Right lobe of liver (tissue), 6 donors: ENCODE measurements around the gene SPRED1. TPM values are rescaled to one million over a fixed set of nuclear protein-coding genes. Genes with fewer than 3 reads are reported as not detected.

Experiments used
- ATAC-seq, 4 donors: fragments of 200-7000 bp; cut with Tn5 transposase; one replicate each; pipeline ENCODE4 v1.9.1; 2020; ENCODE audit warnings: mild to moderate bottlenecking in 4 of 4, moderate library complexity in 4 of 4
- DNase-seq, 3 donors: peaks; one replicate each; pipeline ENCODE4 v3.0.0-alpha.2; 2020
- H3K27ac ChIP-seq, 3 donors: fragments of 200-600 bp; one replicate each; pipeline ENCODE4 v1.8.0; 2022
- H3K27me3 ChIP-seq, 2 donors: fragments of 200-600 bp; one replicate each; pipeline ENCODE4 v1.8.0; 2022
- H3K36me3 ChIP-seq, 4 donors: fragments of 200-600 bp; sonication (generic) in 1 of 4; one replicate each; pipeline versions ENCODE4 v1.5.1 to v1.8.0; 2017 to 2022; ENCODE audit warnings: control low read depth in 1 of 4
- H3K4me1 ChIP-seq, 4 donors: fragments of 200-600 bp; sonication (generic) in 1 of 4; one replicate each; pipeline versions ENCODE4 v1.5.1 to v1.8.0; 2017 to 2022; ENCODE audit warnings: control low read depth in 1 of 4
- H3K4me3 ChIP-seq, 3 donors: fragments of 200-600 bp; one replicate each; pipeline ENCODE4 v1.8.0; 2022
- H3K9me3 ChIP-seq, 4 donors: fragments of 200-600 bp; sonication (generic) in 1 of 4; one replicate each; pipeline versions ENCODE4 v1.5.1 to v1.8.0; 2017 to 2022; ENCODE audit warnings: control low read depth in 1 of 4
- POLR2A ChIP-seq: fragments of 450-650 bp; IDR thresholded peaks from one replicate; pipeline ENCODE4 v1.6.1; 2017; ENCODE audit warnings: antibody characterized with exemption, mild to moderate bottlenecking
- WGBS: methylation state at CpG from one replicate; pipeline ENCODE4 v1.1.6; 2018; ENCODE audit warnings: low coverage, low lambda C conversion rate; ENCODE audit not compliant: insufficient coverage; ENCODE audit errors: missing lambda C conversion rate; 5-methylcytosine and 5-hydroxymethylcytosine counted together
- intact Hi-C, 2 donors: fragments of 100-400 bp; cut with DNase I; formaldehyde crosslinking; loops; one replicate each; pipeline versions ENCODE4 v1.11.2 to v1.14.1; 2022
- total RNA-seq, 6 experiments: library from RNA; depleted of rRNA in 2 of 6; stranded (reverse); fragments of >200 nt in 2 of 6; fragmentation: NEBNext Ultra II Directional in 3 of 6; extraction: Animal tissue kit (Norgen Biotek cat#: 25700) in 3 of 6; gene quantifications; one replicate each; pipeline versions ENCODE4 v1.1.0 to v1.2.4, GENCODE V29; 2016 to 2023
- TF ChIP-seq, protein P1 (sequence below), 4 donors: fragments of 200-600 bp in 3 of 4; fragments of 450-650 bp in 1 of 4; IDR thresholded peaks; one replicate each; pipeline versions ENCODE4 v1.5.1 to v1.8.0; 2016 to 2022; ENCODE audit warnings: antibody characterized with exemption in 4 of 4, mild to moderate bottlenecking in 2 of 4
- donor health status: DM: no; HTN: yes; CAD: no.
- donor health status: DM: no; HTN: no; CAD: no.
- donor health status: DM: no; HTN: no; CAD: no.
- donor health status: DM: no; HTN: yes; CAD: no.
- donor health status: DM: no; HTN: yes; CAD: no.

SPRED1 gene
- total RNA-seq, 6 experiments from 2014 or later: 4.5 to 9.6 (median 5.3) TPM

DNA sequence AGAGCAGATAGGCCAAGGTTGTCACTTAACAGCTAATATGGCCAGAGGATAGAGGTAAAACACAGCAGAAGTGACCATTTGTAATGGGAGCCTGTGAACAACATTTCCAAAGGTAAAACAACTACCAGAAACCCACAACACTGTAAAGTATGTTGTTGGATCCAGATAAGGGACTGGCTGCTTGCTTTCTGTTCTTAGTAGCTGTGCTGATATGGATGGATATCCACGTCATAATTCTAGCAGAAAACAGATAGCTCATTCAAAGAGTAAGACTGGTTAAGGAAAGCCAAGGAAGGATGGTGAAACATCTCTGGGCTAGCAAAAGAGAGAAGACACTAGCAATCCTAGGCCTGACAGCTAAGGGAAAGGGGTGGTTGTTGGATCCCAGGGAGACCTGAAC lies 36.9 kb upstream of the SPRED1 start:
- 83% methylated on average over 1 of the region's 1 CpG for WGBS
- ATAC-seq (no peak), DNase-seq (no peak)
- no peak overlapping the region for H3K27ac ChIP-seq
- no peak overlapping the region for H3K4me3 ChIP-seq
- no peaks in the 10 kb centered on the region for H3K27me3 ChIP-seq
- H3K9me3 ChIP-seq: no peaks in the 10 kb centered on the region
- TF ChIP-seq POLR2A: no peak
- TF ChIP-seq, protein P1, sequence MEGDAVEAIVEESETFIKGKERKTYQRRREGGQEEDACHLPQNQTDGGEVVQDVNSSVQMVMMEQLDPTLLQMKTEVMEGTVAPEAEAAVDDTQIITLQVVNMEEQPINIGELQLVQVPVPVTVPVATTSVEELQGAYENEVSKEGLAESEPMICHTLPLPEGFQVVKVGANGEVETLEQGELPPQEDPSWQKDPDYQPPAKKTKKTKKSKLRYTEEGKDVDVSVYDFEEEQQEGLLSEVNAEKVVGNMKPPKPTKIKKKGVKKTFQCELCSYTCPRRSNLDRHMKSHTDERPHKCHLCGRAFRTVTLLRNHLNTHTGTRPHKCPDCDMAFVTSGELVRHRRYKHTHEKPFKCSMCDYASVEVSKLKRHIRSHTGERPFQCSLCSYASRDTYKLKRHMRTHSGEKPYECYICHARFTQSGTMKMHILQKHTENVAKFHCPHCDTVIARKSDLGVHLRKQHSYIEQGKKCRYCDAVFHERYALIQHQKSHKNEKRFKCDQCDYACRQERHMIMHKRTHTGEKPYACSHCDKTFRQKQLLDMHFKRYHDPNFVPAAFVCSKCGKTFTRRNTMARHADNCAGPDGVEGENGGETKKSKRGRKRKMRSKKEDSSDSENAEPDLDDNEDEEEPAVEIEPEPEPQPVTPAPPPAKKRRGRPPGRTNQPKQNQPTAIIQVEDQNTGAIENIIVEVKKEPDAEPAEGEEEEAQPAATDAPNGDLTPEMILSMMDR (IDR thresholded peaks at IDR 0.05): no peak
- H3K4me1 ChIP-seq: no peaks in the 10 kb centered on the region
- H3K36me3 ChIP-seq: no peaks in the 10 kb centered on the region
- intact Hi-C loops: no loop called here

DNA sequence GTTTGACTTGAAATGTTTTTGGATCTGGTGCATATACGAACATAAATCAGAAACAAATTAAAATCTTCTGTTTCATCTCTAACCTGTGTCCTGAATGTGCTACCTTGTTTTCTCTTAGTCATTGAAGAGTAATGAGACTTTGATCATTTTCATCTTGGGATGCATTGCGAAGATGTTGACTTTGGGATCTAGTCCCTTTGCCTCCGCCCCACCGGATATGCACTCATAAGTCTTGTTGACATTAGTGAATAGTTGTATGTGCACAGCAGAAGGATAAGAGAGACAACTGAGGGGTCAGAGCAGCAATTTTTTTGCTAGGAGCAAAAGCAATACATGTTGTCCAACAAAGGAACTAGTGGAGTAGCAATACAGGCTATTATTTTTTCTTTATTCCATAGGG lies 35.9 kb upstream of the SPRED1 start:
- ATAC-seq (no peak), DNase-seq (no peak)
- TF ChIP-seq, protein P1 (IDR thresholded peaks at IDR 0.05): no peak
- no peak for TF ChIP-seq POLR2A
- Histone ChIP-seq H3K27ac (no peak overlapping the region), H3K36me3 (no peaks in the 10 kb centered on the region), H3K4me1 (no peaks in the 10 kb centered on the region), H3K27me3 (no peaks in the 10 kb centered on the region), H3K4me3 (no peak overlapping the region), H3K9me3 (no peaks in the 10 kb centered on the region)
- intact Hi-C loops: no loop called here
- 78% methylated on average over 4 of the region's 4 CpGs for WGBS

DNA sequence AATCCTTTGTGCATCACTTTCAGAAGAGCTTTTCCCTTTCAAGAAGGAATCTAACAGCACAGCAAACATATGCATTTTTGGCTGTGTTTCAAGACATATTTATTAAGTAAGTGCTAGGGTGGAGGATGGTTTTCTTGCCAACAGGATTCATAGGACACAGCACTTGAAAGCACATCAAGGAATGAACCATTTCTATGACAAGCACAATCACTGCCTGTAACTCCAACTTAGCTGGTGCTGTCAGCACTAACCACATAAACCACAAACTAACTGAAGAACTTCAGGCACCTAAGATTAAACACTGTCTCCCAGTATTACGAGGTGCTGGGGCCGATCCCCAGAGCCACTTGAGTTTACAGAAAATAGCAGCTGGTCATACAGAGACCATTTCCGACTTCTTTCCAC lies 35.4 kb upstream of the SPRED1 start:
- no peaks in the 10 kb centered on the region for H3K36me3 ChIP-seq
- no peak overlapping the region for H3K27ac ChIP-seq
- H3K4me1 ChIP-seq: no peaks in the 10 kb centered on the region
- intact Hi-C loops: no loop called here
- DNase-seq: no peak
- TF ChIP-seq, protein P1 (IDR thresholded peaks at IDR 0.05): no peak
- no peak for TF ChIP-seq POLR2A
- H3K9me3 ChIP-seq: no peaks in the 10 kb centered on the region
- 38% methylated on average over 1 of the region's 3 CpGs for WGBS
- no peak overlapping the region for H3K4me3 ChIP-seq
- no peak for ATAC-seq
- no peaks in the 10 kb centered on the region for H3K27me3 ChIP-seq

DNA sequence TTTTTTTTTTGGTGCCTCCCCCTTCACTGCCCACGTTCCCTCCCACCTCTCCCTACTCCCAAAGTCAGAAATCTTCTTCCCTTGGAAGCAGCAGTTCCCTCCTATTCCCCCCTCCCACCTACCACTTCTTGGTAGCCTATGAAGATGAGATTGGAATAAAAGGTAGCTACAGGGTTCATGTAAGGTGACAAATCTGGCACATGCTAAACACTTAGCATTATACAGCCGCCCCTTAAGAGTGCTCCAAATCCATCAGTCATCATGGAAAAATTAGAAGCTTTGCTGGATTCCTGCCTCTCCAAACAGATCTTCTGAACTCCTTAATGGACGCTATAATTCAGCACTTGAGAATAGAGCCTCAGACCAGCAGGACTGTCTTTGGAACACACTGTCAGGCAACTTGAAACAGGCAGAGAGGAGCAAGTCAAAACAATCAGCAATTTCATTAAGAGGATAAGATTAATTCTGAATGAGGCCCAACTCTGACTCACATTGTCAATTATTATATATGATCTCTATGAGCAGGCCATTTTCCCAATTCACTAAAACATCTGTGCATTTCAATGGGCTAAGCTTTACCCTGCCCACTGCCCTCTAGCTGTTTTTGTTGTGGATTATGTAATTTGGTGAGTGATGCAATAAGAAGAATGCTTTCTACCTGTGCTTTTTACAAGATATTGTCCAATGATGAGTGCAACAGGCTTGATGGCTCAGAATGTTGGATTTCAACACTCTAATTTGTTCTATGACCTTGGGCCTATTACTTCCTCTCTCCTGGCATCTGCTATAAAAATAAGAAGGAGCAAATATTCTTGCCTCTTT lies 34.6 kb upstream of the SPRED1 start:
- intact Hi-C loops: no loop called here
- no peak overlapping the region for H3K27ac ChIP-seq
- H3K4me3 ChIP-seq: no peak overlapping the region
- TF ChIP-seq POLR2A: no peak
- TF ChIP-seq, protein P1 (IDR thresholded peaks at IDR 0.05): no peak
- DNase-seq: no peak
- no peaks in the 10 kb centered on the region for H3K36me3 ChIP-seq
- no peaks in the 10 kb centered on the region for H3K9me3 ChIP-seq
- peak in 1 of 4 donors; percentile 30 for ATAC-seq
- WGBS: 89% methylated on average over 3 of the region's 3 CpGs
- H3K4me1 ChIP-seq: no peaks in the 10 kb centered on the region
- H3K27me3 ChIP-seq: no peaks in the 10 kb centered on the region
